ACHN (cell line): ENCODE data around the gene MBOAT2.
"Not testable (repeated sequence)": the region's sequence is repeated elsewhere in the genome, so short reads cannot be mapped to it uniquely, and the experiment has no call there.

Source experiments
- DNase-seq: peaks from one replicate; pipeline ENCODE4 v3.0.0-alpha.2; 2015
- in situ Hi-C: cut with HindIII; loops from 2 replicates; pipeline ENCODE4 v1.10.0; 2017; ENCODE audit warnings: low sequenced_read_pairs, low pct_ligation_motif_present, low pct_unique_long_range_greater_than_20kb

Gene MBOAT2

GRCh38 chr2:9003616-9004337 lies at the start of gene MBOAT2:
Gene MBOAT2 (minus strand): TSS chr2:9003684. CDS start chr2:9003614, 70 bp downstream.
- in situ Hi-C loops = no loop called here
- DNase-seq = peak; percentile 93

GRCh38 chr2:9052821-9053533 lies 49.5 kb upstream of the MBOAT2 start:
- in situ Hi-C loops = no loop called here
- DNase-seq = no peak

- DNase-seq, in situ Hi-C loops: not testable (repeated sequence)
These were observed 48.0 kb upstream of the MBOAT2 start for GRCh38 chr2:9051451-9051850.

GRCh38 chr2:9050122-9050809 lies 46.8 kb upstream of the MBOAT2 start:
- in situ Hi-C loops = no loop called here
- DNase-seq = no peak

- in situ Hi-C loops = no loop called here
- no peak for DNase-seq
These were observed 42.1 kb upstream of the MBOAT2 start for GRCh38 chr2:9045595-9045994.

- in situ Hi-C loops, DNase-seq: not testable (repeated sequence)
These were observed 40.0 kb upstream of the MBOAT2 start for GRCh38 chr2:9043491-9043890.

- DNase-seq = no peak
- in situ Hi-C loops = no loop called here
These were observed 33.7 kb upstream of the MBOAT2 start for GRCh38 chr2:9037166-9037565.

GRCh38 chr2:9033385-9034168 lies 30.1 kb upstream of the MBOAT2 start:
- no peak for DNase-seq
- in situ Hi-C loops = no loop called here

- in situ Hi-C loops = no loop called here
- no peak for DNase-seq
These were observed 29.2 kb upstream of the MBOAT2 start for GRCh38 chr2:9032536-9033255.

- in situ Hi-C loops = no loop called here
- no peak for DNase-seq
These were observed 28.6 kb upstream of the MBOAT2 start for GRCh38 chr2:9032121-9032520.

GRCh38 chr2:9031246-9031645 lies 27.8 kb upstream of the MBOAT2 start:
- in situ Hi-C loops = no loop called here
- no peak for DNase-seq

- DNase-seq = no peak
- in situ Hi-C loops = no loop called here
These were observed 27.4 kb upstream of the MBOAT2 start for GRCh38 chr2:9030841-9031240.

- in situ Hi-C loops = no loop called here
- no peak for DNase-seq
These were observed 26.7 kb upstream of the MBOAT2 start for GRCh38 chr2:9030190-9030589.

- no peak for DNase-seq
- in situ Hi-C loops = no loop called here
These were observed 26.2 kb upstream of the MBOAT2 start for GRCh38 chr2:9029721-9030120.

- no peak for DNase-seq
- in situ Hi-C loops = no loop called here
These were observed 24.4 kb upstream of the MBOAT2 start for GRCh38 chr2:9027884-9028283.

- in situ Hi-C loops = no loop called here
- no peak for DNase-seq
These were observed 22.3 kb upstream of the MBOAT2 start for GRCh38 chr2:9025746-9026145.

GRCh38 chr2:9024575-9024974 lies 21.1 kb upstream of the MBOAT2 start:
- no peak for DNase-seq
- in situ Hi-C loops = no loop called here

GRCh38 chr2:9021563-9022211 lies 18.2 kb upstream of the MBOAT2 start:
- in situ Hi-C loops = no loop called here
- DNase-seq = no peak
